Right lobe of liver (tissue), 6 donors: ENCODE measurements around the gene EHBP1L1. TPM values are rescaled to one million over a fixed set of nuclear protein-coding genes. Genes with fewer than 3 reads are reported as not detected.

Source experiments
- ATAC-seq, 4 donors: fragments of 200-7000 bp; cut with Tn5 transposase; one replicate each; pipeline ENCODE4 v1.9.1; 2020; ENCODE audit warnings: mild to moderate bottlenecking in 4 of 4, moderate library complexity in 4 of 4
- DNase-seq, 3 donors: peaks; one replicate each; pipeline ENCODE4 v3.0.0-alpha.2; 2020
- H3K27ac ChIP-seq, 3 donors: fragments of 200-600 bp; one replicate each; pipeline ENCODE4 v1.8.0; 2022
- H3K27me3 ChIP-seq, 2 donors: fragments of 200-600 bp; one replicate each; pipeline ENCODE4 v1.8.0; 2022
- H3K36me3 ChIP-seq, 4 donors: fragments of 200-600 bp; sonication (generic) in 1 of 4; one replicate each; pipeline versions ENCODE4 v1.5.1 to v1.8.0; 2017 to 2022; ENCODE audit warnings: control low read depth in 1 of 4
- H3K4me1 ChIP-seq, 4 donors: fragments of 200-600 bp; sonication (generic) in 1 of 4; one replicate each; pipeline versions ENCODE4 v1.5.1 to v1.8.0; 2017 to 2022; ENCODE audit warnings: control low read depth in 1 of 4
- H3K4me3 ChIP-seq, 3 donors: fragments of 200-600 bp; one replicate each; pipeline ENCODE4 v1.8.0; 2022
- H3K9me3 ChIP-seq, 4 donors: fragments of 200-600 bp; sonication (generic) in 1 of 4; one replicate each; pipeline versions ENCODE4 v1.5.1 to v1.8.0; 2017 to 2022; ENCODE audit warnings: control low read depth in 1 of 4
- CTCF ChIP-seq, 4 donors: fragments of 200-600 bp in 3 of 4; fragments of 450-650 bp in 1 of 4; IDR thresholded peaks; one replicate each; pipeline versions ENCODE4 v1.5.1 to v1.8.0; 2016 to 2022; ENCODE audit warnings: antibody characterized with exemption in 4 of 4, mild to moderate bottlenecking in 2 of 4
- POLR2A ChIP-seq: fragments of 450-650 bp; IDR thresholded peaks from one replicate; pipeline ENCODE4 v1.6.1; 2017; ENCODE audit warnings: antibody characterized with exemption, mild to moderate bottlenecking
- WGBS: methylation state at CpG from one replicate; pipeline ENCODE4 v1.1.6; 2018; ENCODE audit warnings: low coverage, low lambda C conversion rate; ENCODE audit not compliant: insufficient coverage; ENCODE audit errors: missing lambda C conversion rate; 5-methylcytosine and 5-hydroxymethylcytosine counted together
- intact Hi-C, 2 donors: fragments of 100-400 bp; cut with DNase I; formaldehyde crosslinking; loops; one replicate each; pipeline versions ENCODE4 v1.11.2 to v1.14.1; 2022
- total RNA-seq, 6 experiments: library from RNA; depleted of rRNA in 2 of 6; stranded (reverse); fragments of >200 nt in 2 of 6; fragmentation: NEBNext Ultra II Directional in 3 of 6; extraction: Animal tissue kit (Norgen Biotek cat#: 25700) in 3 of 6; gene quantifications; one replicate each; pipeline versions ENCODE4 v1.1.0 to v1.2.4, GENCODE V29; 2016 to 2023
- donor health status: DM: no; HTN: yes; CAD: no.
- donor health status: DM: no; HTN: no; CAD: no.
- donor health status: DM: no; HTN: no; CAD: no.
- donor health status: DM: no; HTN: yes; CAD: no.
- donor health status: DM: no; HTN: yes; CAD: no.

The EHBP1L1 gene
- total RNA-seq, 6 experiments from 2014 or later, result 10.0 to 29.9 (median 13.7) TPM

GRCh38 chr11:65621460-65621859 is 45.6 kb downstream of the EHBP1L1 start:
- ATAC-seq, result no peak
- Histone ChIP-seq H3K9me3 (no peaks in the 10 kb centered on the region), H3K4me3 (no peak overlapping the region), H3K4me1 (peaks cover 0 to 7% (median 3%) of the 10 kb centered on the region in 4 donors), H3K36me3 (peaks cover 0 to 52% (median 14%) of the 10 kb centered on the region in 4 donors), H3K27me3 (no peaks in the 10 kb centered on the region), H3K27ac (no peak overlapping the region)
- intact Hi-C loops, result loop anchor here (10.0 kb wide), 3 partner anchors 83 to 203 kb away; no protein-coding TSS in a partner anchor
- no peak for DNase-seq
- 98% methylated on average over 13 of the region's 14 CpGs for WGBS
- TF ChIP-seq POLR2A, result no peak
- TF ChIP-seq CTCF (IDR thresholded peaks at IDR 0.05), result no peak

DNA sequence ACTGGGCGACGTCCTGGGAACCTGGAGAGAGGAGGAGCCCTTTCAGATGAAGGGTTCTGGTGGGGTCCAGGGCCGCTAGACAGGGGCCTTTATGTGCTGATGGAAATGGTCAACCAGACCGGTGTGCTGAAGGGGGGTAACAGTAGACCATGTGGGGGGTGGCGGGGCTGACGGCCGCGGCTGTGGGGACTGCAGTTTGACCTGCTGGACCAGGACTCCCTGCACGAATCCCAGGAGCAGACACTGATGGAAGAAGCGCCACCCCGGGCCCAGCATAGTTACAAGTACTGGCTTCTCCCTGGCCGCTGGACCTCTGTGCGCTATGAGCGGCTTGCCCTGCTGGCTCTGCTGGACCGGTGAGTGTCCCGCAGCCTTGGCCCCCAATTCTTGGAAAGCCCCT is 46.2 kb downstream of the EHBP1L1 start:
- no CpG with 5 or more reads among the region's 16 CpGs for WGBS
- Histone ChIP-seq H3K27ac (no peak overlapping the region), H3K27me3 (no peaks in the 10 kb centered on the region), H3K36me3 (peaks cover 0 to 58% (median 16%) of the 10 kb centered on the region in 4 donors), H3K4me1 (peaks cover 0 to 1% (median under 1%) of the 10 kb centered on the region in 4 donors), H3K4me3 (no peak overlapping the region), H3K9me3 (no peaks in the 10 kb centered on the region)
- intact Hi-C loops, result loop anchor here (10.0 kb wide), 3 partner anchors 83 to 203 kb away; no protein-coding TSS in a partner anchor
- no peak for DNase-seq
- TF ChIP-seq POLR2A, result no peak
- TF ChIP-seq CTCF (IDR thresholded peaks at IDR 0.05), result no peak
- ATAC-seq, result no peak

GRCh38 chr11:65623177-65623576 is 47.3 kb downstream of the EHBP1L1 start:
- no peak for ATAC-seq
- Histone ChIP-seq H3K9me3 (no peaks in the 10 kb centered on the region), H3K4me1 (no peaks in the 10 kb centered on the region), H3K36me3 (peaks cover 0 to 61% (median 22%) of the 10 kb centered on the region in 4 donors), H3K27me3 (no peaks in the 10 kb centered on the region), H3K27ac (no peak overlapping the region), H3K4me3 (no peak overlapping the region)
- TF ChIP-seq POLR2A (no peak), CTCF (IDR thresholded peaks at IDR 0.05) (no peak)
- intact Hi-C loops, result loop anchor here (10.0 kb wide), 3 partner anchors 82 to 202 kb away; no protein-coding TSS in a partner anchor
- 100% methylated on average over 1 of the region's 14 CpGs for WGBS
- DNase-seq, result no peak

GRCh38 chr11:65623852-65624616 is 48.2 kb downstream of the EHBP1L1 start:
- no peak for DNase-seq
- peaks cover 0 to 59% (median 18%) of the 10 kb centered on the region in 4 donors for H3K36me3 ChIP-seq

More at GRCh38 chr11:65623852-65624616, 48.2 kb downstream of the EHBP1L1 start:
- Histone ChIP-seq H3K4me1 (no peaks in the 10 kb centered on the region), H3K27ac (no peak overlapping the region), H3K4me3 (no peak overlapping the region), H3K27me3 (no peaks in the 10 kb centered on the region), H3K9me3 (no peaks in the 10 kb centered on the region)
- intact Hi-C loops, result loop anchor here (10.0 kb wide), 3 partner anchors 81 to 201 kb away; no protein-coding TSS in a partner anchor
- no peak for ATAC-seq
- TF ChIP-seq POLR2A, result no peak
- no peak for TF ChIP-seq CTCF (IDR thresholded peaks at IDR 0.05)
- WGBS, result 100% methylated on average over 1 of the region's 25 CpGs
